Right ventricle myocardium superior (tissue), 1 donor: ENCODE measurements around the gene WDR27. TPM values are rescaled to one million over a fixed set of nuclear protein-coding genes. Genes with fewer than 3 reads are reported as not detected.

Experiments used
- ATAC-seq: fragments of 200-7000 bp; cut with Tn5 transposase; one replicate; pipeline ENCODE4 v1.9.1; 2020; ENCODE audit warnings: mild to moderate bottlenecking; ENCODE audit not compliant: poor library complexity
- DNase-seq: peaks from one replicate; pipeline ENCODE4 v3.0.0-alpha.2; 2020
- intact Hi-C: fragments of 100-400 bp; cut with DNase I; formaldehyde crosslinking; loops from one replicate; pipeline ENCODE4 v1.11.2; 2022
- total RNA-seq: library from RNA; stranded (reverse); fragmentation: NEBNext Ultra II Directional; extraction: Animal tissue kit (Norgen Biotek cat#: 25700); gene quantifications from one replicate; pipeline ENCODE4 v1.2.1, GENCODE V29; 2021
- donor health status: DM: no; HTN: yes; CAD: no; lungs with severe emphysema.

Gene WDR27
- total RNA-seq, 1 donor from 2014 or later: 9.0 TPM

DNA sequence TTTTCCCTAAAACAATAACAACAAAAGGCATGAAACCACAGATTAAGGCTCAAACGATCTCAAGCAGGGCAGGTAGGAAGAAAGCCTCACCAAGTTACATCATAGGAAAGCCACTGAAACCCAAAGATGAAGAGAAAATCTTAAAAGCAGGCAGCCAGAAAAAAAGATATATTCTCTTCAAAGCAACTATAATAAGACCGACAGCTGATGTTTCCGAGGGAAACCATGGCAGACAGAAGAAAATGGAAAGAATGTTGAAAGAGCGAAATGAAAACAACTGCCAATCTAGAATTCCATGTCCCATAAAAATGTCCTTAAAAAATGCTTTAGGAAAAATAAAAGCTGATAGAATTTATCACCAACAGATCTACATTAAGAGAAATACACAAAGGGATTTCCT, 286.6 kb downstream of the WDR27 start:
- intact Hi-C loops: no loop called here
- no peak for ATAC-seq
- no peak for DNase-seq

GRCh38 chr6:169411722-169412121, 290.1 kb downstream of the WDR27 start:
- ATAC-seq: no peak
- DNase-seq: no peak
- intact Hi-C loops: no loop called here

DNA sequence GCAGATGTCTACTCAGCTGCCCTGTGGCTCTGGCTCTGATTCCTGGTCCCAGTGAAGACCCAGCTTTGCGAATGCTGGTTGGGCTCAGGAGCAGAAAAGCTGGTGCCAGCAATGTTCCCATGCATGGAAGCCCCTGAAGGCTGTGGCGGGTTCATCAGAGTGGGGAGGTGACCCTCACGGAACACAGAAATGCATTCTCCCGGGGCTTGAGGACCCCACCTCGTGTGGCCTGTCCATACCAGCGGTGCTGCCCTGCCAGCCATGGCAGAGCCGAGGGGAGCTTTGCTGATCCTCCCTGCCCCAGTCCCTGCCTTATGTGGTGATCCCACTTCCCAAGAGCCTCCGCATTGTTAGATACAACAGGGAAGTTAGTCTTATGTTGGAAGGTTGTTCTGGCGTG, 290.5 kb downstream of the WDR27 start:
- ATAC-seq (no peak), DNase-seq (no peak)
- intact Hi-C loops: no loop called here

GRCh38 chr6:169409742-169410312, 292.0 kb downstream of the WDR27 start:
- ATAC-seq: no peak
- no peak for DNase-seq
- intact Hi-C loops: no loop called here

GRCh38 chr6:169407325-169407724, 294.5 kb downstream of the WDR27 start:
- intact Hi-C loops: no loop called here
- DNase-seq (no peak), ATAC-seq (no peak)

Other genes with a start within 250 kb of the WDR27 start
- gene C6orf120, start 97 bp upstream of the WDR27 start, total RNA-seq: 14.0 TPM
- gene PHF10, start 22.5 kb upstream of the WDR27 start, total RNA-seq: 53.7 TPM
- 0.75 TPM for gene DYNLT2, start 49.5 kb upstream of the WDR27 start, total RNA-seq
- 6.9 TPM for gene ERMARD, start 49.6 kb upstream of the WDR27 start, total RNA-seq